Measurements from ENCODE around the gene THAP3.

The THAP3 gene

DNA sequence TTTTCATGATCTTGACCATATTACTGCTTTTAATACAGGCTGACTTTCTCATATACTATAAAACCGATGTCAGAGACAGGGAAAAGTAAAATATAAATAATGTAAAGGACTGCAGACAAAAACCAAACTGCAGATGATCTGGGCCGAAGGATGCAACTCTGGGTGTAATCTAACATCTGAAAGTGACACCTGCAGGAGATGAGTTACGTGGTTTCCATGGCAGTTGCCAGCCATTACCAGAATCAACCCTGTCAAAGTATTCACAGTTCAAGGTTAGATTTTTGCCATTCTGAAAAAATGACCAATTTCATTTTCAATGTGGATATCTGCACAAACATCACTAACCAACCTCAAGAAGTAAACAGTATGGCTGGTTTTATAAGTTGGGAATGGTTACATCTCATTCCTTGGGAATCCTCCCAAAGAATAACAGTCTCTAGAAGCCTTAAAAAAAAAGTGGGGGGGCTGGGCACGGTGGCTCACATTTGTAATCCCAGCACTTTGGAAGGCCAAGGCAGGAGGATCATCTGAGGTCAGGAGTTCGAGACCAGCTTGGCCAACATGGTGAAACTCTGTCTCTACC, 49.2 kb downstream of the THAP3 start:
- no peak for DNase-seq (ENCODE audit: low read depth in 2 of 2)

DNA sequence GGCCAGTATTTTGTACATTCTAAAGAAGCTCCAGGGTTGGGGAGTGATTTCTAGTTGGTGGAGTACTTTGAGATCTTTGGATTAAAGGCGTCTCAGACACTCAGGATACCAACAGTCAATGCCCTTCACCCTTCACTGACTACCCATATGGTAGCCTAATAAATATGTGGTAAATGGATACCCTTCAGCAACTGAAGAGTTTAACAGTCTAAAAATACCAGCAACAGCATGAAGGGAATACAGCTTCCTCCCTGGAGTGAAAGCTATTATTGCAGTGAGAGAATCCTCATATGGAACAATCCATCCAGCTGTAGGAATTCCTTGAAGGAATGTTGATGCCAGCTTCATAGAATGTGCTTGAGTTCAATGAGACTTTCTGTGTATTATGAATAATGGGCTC, 50.1 kb downstream of the THAP3 start:
- no peak for DNase-seq (ENCODE audit: low read depth in 2 of 2)

DNA sequence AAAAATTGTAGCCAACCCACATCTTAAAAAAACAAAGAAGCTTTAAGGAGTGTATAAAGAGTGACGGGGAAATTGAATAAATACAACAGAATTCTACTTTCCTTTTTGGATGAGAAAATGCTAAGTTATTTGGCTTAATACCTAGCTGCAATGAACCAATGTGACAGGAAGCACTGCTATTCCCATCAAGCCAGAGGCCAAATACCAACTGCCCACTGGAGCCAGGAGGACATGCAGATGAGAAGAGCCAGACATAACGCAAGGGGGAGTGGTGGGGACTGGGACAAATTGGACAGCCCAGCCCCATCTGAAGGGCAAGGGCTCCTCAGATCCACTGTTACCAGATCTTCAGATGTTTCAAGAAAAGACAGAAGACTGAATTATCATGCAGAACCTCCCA, 51.3 kb downstream of the THAP3 start:
- DNase-seq (ENCODE audit: low read depth in 2 of 2) = no peak
